Keratinocyte (primary cell): ENCODE measurements around the gene ERFL. TPM values are rescaled to one million over a fixed set of nuclear protein-coding genes. Genes with fewer than 3 reads are reported as not detected.

Experiments
- DNase-seq: peaks from one replicate; pipeline ENCODE4 v3.0.0-alpha.2; 2011; ENCODE audit warnings: low read depth, missing footprints, low spot score
- FAIRE-seq: peaks from 2 replicates; lab custom pipeline; 2011; peaks lifted over from hg19 to GRCh38; lab: Jason Lieb, UNC
- H2AFZ ChIP-seq: 2 replicates; pipeline ENCODE4 v1.6.0; 2012; ENCODE audit warnings: low read length, control low read depth, inconsistent platforms; ENCODE audit not compliant: control insufficient read depth
- H3K27ac ChIP-seq: 2 replicates; pipeline ENCODE4 v1.5.1; 2011; ENCODE audit warnings: low read length; ENCODE audit not compliant: control insufficient read depth, insufficient read depth
- H3K27me3 ChIP-seq: 3 replicates; pipeline ENCODE4 v1.6.0; 2011; ENCODE audit warnings: low read length; ENCODE audit not compliant: control insufficient read depth, insufficient read depth; ENCODE audit errors: extremely low read depth
- H3K36me3 ChIP-seq, 2 experiments: 2 replicates in 1 of 2; 3 replicates in 1 of 2; pipeline ENCODE4 v1.5.1; 2011; ENCODE audit warnings: low read length in 2 of 2, mild to moderate bottlenecking in 1 of 2; ENCODE audit not compliant: control insufficient read depth in 2 of 2, insufficient read depth in 2 of 2; ENCODE audit errors: extremely low read depth in 1 of 2
- H3K4me1 ChIP-seq: 3 replicates; pipeline ENCODE4 v1.5.1; 2011; ENCODE audit warnings: low read length; ENCODE audit not compliant: control insufficient read depth, insufficient read depth; ENCODE audit errors: extremely low read depth
- H3K4me2 ChIP-seq: 3 replicates; pipeline ENCODE4 v1.6.0; 2011; ENCODE audit warnings: low read depth, low read length; ENCODE audit not compliant: control insufficient read depth, insufficient read depth; ENCODE audit errors: extremely low read depth
- H3K4me3 ChIP-seq, 3 experiments: fragments of 200-600 bp in 1 of 3; sonication (generic) in 1 of 3; 2 replicates in 2 of 3; 3 replicates in 1 of 3; pipeline ENCODE4 v1.5.1; 2011 to 2016; ENCODE audit warnings: low read length in 3 of 3, mild to moderate bottlenecking in 3 of 3, control low read depth in 2 of 3, inconsistent platforms in 1 of 3, low read depth in 1 of 3, mixed read lengths in 1 of 3, mixed run types in 1 of 3, moderate library complexity in 1 of 3; ENCODE audit not compliant: control insufficient read depth in 2 of 3, insufficient read depth in 2 of 3; ENCODE audit errors: extremely low read depth in 1 of 3
- H3K79me2 ChIP-seq: 2 replicates; pipeline ENCODE4 v1.6.0; 2012; ENCODE audit warnings: low read length; ENCODE audit not compliant: control insufficient read depth, insufficient read depth
- H3K9ac ChIP-seq: 3 replicates; pipeline ENCODE4 v1.6.0; 2011; ENCODE audit warnings: low read length; ENCODE audit not compliant: control insufficient read depth, insufficient read depth; ENCODE audit errors: extremely low read depth
- H3K9me1 ChIP-seq: 3 replicates; pipeline ENCODE4 v1.6.0; 2011; ENCODE audit warnings: low read length; ENCODE audit not compliant: control insufficient read depth, insufficient read depth; ENCODE audit errors: extremely low read depth
- H3K9me3 ChIP-seq: 2 replicates; pipeline ENCODE4 v1.5.1; 2012; ENCODE audit warnings: low read depth, low read length; ENCODE audit not compliant: control insufficient read depth
- H4K20me1 ChIP-seq: 3 replicates; pipeline ENCODE4 v1.6.0; 2011; ENCODE audit warnings: low read length; ENCODE audit not compliant: control insufficient read depth, insufficient read depth; ENCODE audit errors: extremely low read depth
- EZH2 ChIP-seq: IDR thresholded peaks from one replicate; pipeline ENCODE4 v1.6.1; 2012; ENCODE audit warnings: inconsistent platforms, mild to moderate bottlenecking, low read length, moderate library complexity
- dilution Hi-C: fragments of 300-500 bp; cut with MboI; formaldehyde crosslinking; loops from one replicate; pipeline ENCODE4 v1.7.0; 2020; ENCODE audit warnings: low sequenced_read_pairs; ENCODE audit not compliant: extremely low pct_ligation_motif_present
- polyA plus RNA-seq, 5 experiments: library from polyadenylated mRNA; depleted of rRNA in 3 of 5; stranded (reverse) in 3 of 5; stranded (forward) in 1 of 5; unstranded in 1 of 5; fragments of >200 nt; gene quantifications; 1 replicate in 1 of 5; 2 replicates in 3 of 5; 3 replicates in 1 of 5; pipeline versions ENCODE4 v1.2.1 to v1.2.3, GENCODE V29; 2011 to 2012; ENCODE audit warnings: missing spikeins in 2 of 5, low read depth in 1 of 5, low replicate concordance in 1 of 5
- TF ChIP-seq, protein P1 (sequence below), 3 experiments: IDR thresholded peaks in 1 of 3; conservative IDR thresholded peaks in 1 of 3; optimal IDR thresholded peaks in 1 of 3; 2 replicates in 2 of 3; 3 replicates in 1 of 3; pipeline versions ENCODE3 to v1.5.1; 2011; ENCODE audit warnings: low read length in 3 of 3, mild to moderate bottlenecking in 3 of 3, moderate library complexity in 2 of 3, control low read depth in 1 of 3, inconsistent platforms in 1 of 3; ENCODE audit not compliant: insufficient read depth in 2 of 3; ENCODE audit errors: extremely low read depth in 1 of 3

ERFL gene
- polyA plus RNA-seq, 1 donor (not counting 4 experiments of a cell fraction or from before 2014, with no cell fraction given): not detected

DNA sequence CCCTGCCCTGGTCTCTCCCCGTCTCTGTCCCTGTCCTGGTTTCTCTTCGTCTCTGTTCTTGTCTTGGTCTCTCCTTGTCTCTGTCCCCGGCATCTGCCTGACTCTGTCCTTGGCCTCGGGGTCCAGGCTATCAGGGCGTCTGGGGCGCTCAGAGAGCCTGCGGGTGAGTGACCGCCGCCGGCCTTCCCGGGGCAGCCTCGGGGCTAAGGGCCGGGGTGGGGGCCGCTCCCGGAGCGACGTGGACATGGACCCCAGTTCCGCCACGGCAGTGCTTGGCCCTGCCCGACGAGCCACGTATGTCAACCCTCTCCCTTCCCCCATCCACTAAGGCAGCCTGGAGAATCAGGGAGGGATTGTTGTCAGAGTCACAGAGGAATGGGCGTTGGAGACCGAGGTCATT, 30.4 kb downstream of the ERFL start:
- Histone ChIP-seq H3K9me3 (no peaks in the 10 kb centered on the region), H3K9ac (no peak overlapping the region), H4K20me1 (peaks cover 2% of the 10 kb centered on the region), H3K4me1 (no peaks in the 10 kb centered on the region), H2AFZ (no peak overlapping the region), H3K36me3 (peaks cover 31 to 53% of the 10 kb centered on the region in 2 experiments), H3K9me1 (no peaks in the 10 kb centered on the region), H3K27ac (no peak overlapping the region), H3K79me2 (no peaks in the 10 kb centered on the region), H3K4me3 (no peak overlapping the region), H3K4me2 (no peak overlapping the region), H3K27me3 (no peaks in the 10 kb centered on the region)
- no peak for DNase-seq
- TF ChIP-seq EZH2: no peak
- TF ChIP-seq, protein P1, sequence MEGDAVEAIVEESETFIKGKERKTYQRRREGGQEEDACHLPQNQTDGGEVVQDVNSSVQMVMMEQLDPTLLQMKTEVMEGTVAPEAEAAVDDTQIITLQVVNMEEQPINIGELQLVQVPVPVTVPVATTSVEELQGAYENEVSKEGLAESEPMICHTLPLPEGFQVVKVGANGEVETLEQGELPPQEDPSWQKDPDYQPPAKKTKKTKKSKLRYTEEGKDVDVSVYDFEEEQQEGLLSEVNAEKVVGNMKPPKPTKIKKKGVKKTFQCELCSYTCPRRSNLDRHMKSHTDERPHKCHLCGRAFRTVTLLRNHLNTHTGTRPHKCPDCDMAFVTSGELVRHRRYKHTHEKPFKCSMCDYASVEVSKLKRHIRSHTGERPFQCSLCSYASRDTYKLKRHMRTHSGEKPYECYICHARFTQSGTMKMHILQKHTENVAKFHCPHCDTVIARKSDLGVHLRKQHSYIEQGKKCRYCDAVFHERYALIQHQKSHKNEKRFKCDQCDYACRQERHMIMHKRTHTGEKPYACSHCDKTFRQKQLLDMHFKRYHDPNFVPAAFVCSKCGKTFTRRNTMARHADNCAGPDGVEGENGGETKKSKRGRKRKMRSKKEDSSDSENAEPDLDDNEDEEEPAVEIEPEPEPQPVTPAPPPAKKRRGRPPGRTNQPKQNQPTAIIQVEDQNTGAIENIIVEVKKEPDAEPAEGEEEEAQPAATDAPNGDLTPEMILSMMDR (optimal IDR thresholded peaks at IDR 0.05 in 1 of 3, IDR thresholded peaks at IDR 0.05 in 1 of 3, conservative IDR thresholded peaks at IDR 0.05 in 1 of 3; ENCODE audit: extremely low read depth in 1 of 3, insufficient read depth in 2 of 3, low read length in 3 of 3): no peak
- dilution Hi-C loops: no loop called here
- FAIRE-seq: no peak

DNA sequence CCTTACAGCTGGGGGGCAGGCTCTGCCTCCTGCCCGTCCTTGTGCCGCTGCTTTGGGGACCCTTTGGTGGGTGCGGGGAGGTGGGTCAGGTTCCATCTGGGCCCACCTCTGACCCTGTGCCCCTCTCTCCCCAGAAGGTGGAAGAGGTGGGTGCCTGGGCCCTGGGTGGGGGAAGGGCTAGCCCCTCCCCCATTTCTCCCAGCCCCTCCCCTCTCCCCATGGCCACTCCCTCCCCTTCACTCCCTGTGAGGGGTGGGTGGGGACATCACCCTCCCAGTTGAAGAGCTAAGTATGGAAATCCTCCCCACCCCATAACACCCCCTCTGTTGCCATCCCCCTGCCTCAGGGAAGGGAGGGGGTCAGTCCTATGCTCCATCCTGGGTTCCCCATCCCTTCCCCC, 31.1 kb downstream of the ERFL start:
- H3K9ac ChIP-seq: no peak overlapping the region
- no peak overlapping the region for H2AFZ ChIP-seq
- H3K79me2 ChIP-seq: peaks cover 2% of the 10 kb centered on the region
- TF ChIP-seq, protein P1 (optimal IDR thresholded peaks at IDR 0.05 in 1 of 3, IDR thresholded peaks at IDR 0.05 in 1 of 3, conservative IDR thresholded peaks at IDR 0.05 in 1 of 3; ENCODE audit: extremely low read depth in 1 of 3, insufficient read depth in 2 of 3, low read length in 3 of 3): no peak
- TF ChIP-seq EZH2: no peak
- no peak overlapping the region for H3K27ac ChIP-seq
- FAIRE-seq (no peak), DNase-seq (no peak)
- H3K4me2 ChIP-seq: no peak overlapping the region
- no peaks in the 10 kb centered on the region for H3K9me1 ChIP-seq
- no peaks in the 10 kb centered on the region for H3K4me1 ChIP-seq
- no peaks in the 10 kb centered on the region for H3K27me3 ChIP-seq
- peaks cover 1% of the 10 kb centered on the region for H4K20me1 ChIP-seq
- no peak overlapping the region for H3K4me3 ChIP-seq
- dilution Hi-C loops: no loop called here
- H3K36me3 ChIP-seq: peaks cover 31 to 53% of the 10 kb centered on the region in 2 experiments
- H3K9me3 ChIP-seq: no peaks in the 10 kb centered on the region
